GM20000 (cell line): ENCODE data around the gene AQP4.

Experiments used
- DNase-seq: peaks from one replicate; pipeline ENCODE4 v3.0.0; 2012; ENCODE audit warnings: low spot score
- TF ChIP-seq, protein P1 (sequence below): IDR thresholded peaks from 2 replicates; pipeline ENCODE4 v1.5.1; 2012; ENCODE audit warnings: mild to moderate bottlenecking, control low read depth; ENCODE audit errors: extremely low read depth, missing control alignments

The AQP4 gene

DNA sequence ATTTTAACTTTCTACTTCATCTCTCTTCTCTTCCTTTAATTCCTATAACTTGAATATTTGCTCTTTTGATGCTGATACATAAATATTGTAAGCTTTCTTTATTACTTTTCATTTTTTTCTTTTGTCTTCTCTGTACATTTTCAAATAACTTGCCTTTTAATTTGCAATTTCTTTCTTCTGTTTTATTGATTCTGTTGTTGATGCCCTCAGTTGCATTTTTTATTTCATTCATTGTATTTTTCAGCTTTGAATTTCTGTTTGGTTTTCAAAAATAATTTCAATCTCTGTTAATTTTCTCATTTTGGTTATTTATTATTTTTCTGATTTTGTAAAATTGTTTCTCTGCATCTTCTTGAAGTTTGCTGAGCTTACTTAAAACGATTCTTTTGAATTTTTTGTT is 47.0 kb downstream of the AQP4 start:
- DNase-seq = no peak
- TF ChIP-seq, protein P1, sequence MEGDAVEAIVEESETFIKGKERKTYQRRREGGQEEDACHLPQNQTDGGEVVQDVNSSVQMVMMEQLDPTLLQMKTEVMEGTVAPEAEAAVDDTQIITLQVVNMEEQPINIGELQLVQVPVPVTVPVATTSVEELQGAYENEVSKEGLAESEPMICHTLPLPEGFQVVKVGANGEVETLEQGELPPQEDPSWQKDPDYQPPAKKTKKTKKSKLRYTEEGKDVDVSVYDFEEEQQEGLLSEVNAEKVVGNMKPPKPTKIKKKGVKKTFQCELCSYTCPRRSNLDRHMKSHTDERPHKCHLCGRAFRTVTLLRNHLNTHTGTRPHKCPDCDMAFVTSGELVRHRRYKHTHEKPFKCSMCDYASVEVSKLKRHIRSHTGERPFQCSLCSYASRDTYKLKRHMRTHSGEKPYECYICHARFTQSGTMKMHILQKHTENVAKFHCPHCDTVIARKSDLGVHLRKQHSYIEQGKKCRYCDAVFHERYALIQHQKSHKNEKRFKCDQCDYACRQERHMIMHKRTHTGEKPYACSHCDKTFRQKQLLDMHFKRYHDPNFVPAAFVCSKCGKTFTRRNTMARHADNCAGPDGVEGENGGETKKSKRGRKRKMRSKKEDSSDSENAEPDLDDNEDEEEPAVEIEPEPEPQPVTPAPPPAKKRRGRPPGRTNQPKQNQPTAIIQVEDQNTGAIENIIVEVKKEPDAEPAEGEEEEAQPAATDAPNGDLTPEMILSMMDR = no peak

DNA sequence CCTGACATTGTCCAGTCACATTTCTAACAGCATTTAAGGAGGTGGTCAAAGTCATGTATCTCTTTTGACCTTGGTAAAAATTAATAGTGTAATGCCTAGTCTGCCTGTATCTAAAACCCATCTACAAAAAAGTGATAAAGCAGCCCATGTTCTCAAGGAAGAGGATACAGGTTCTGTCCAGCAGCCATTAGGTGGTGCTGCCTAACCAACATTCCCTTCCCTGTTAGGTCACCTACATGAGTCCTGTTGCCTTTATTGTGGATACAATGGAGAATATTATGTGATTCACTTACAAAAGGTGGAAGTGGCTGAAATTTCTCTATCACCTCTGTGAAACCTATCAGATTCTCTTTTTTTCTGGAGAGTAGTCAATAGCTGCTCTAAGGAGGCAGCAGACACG is 52.5 kb downstream of the AQP4 start:
- peak; percentile 22 for DNase-seq

DNA sequence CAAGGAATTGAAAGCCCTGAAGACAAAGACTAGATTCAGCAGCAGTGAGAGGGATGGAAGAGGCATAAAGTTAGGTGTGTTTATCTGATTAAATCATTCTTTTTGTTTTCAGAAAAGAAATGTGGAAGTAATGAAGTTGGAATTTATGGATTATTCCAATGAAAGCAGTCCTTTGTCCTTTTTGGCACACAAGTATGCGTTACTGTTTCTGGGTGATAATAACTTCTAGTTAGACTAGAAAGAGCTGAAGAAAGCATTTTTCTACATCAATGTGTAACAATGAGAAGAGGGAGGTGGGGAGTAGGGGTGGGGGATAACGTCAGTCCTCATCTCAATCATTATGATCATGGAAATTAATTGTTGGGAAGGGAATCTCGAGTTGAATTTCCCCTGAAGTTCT is 53.0 kb downstream of the AQP4 start:
- TF ChIP-seq, protein P1 = no peak
- no peak for DNase-seq

More for the DNA sequence above, 52.5 kb downstream of the AQP4 start:
- TF ChIP-seq, protein P1 = peak; percentile 19

DNA sequence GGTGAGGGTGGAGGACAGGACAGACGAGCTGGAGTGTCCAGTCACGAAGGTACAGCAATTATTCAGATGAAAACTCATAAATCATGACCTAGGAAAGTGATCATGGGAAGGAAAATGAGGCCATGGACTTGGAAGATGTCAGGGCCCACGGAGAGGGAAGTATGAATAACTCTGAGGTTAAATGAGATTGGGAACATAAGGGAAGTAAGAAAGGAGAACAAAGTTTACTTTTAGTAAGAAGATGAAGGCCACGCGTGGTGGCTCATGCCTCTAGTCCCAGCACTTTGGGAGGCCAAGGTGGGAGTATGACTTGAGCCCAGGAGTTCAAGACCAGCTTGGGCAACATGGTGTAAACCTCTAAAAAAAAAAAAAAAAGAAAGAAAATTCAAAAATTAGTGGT is 56.2 kb downstream of the AQP4 start:
- TF ChIP-seq, protein P1 = no peak
- no peak for DNase-seq

DNA sequence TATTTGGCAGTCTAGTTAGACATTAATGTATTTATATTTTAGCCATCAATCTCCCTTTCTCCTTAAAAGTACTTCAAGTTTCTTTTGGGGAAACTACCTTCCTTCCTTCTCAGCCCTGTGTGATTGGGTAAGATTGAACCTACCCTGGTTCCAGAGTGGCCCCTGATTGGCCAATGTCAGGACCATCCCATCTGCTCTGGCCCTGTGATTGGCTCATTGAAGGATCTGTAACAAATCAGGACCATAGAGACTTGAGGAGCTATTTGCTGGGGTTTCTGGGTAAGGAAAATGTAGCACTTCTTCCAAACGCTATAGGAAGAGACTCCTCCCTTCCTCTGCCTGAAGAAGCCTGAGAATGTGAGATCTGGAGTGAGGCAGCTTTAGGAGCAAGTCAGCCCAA is 59.3 kb downstream of the AQP4 start:
- DNase-seq = no peak
- TF ChIP-seq, protein P1 = no peak

DNA sequence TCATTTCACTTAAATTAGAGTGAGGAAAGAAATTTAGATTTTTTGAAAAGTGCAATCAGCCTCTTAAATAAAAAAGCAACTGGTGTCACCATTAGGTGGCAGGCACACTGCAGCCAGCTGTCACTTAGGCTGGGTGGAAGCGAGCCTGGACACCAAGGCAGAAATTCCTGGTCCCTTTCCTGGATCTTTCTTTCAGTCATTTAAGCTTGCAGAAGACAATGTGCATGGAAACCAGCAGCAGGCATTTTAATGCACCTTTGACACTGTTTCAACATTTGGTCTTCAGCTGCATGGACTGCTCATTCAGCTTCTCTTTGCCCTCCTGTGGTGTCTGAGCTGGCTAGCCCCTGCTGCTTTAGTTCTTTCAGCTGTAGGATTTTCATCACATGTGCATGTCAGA is 61.0 kb downstream of the AQP4 start:
- TF ChIP-seq, protein P1 = peak; percentile 13
- no peak for DNase-seq

DNA sequence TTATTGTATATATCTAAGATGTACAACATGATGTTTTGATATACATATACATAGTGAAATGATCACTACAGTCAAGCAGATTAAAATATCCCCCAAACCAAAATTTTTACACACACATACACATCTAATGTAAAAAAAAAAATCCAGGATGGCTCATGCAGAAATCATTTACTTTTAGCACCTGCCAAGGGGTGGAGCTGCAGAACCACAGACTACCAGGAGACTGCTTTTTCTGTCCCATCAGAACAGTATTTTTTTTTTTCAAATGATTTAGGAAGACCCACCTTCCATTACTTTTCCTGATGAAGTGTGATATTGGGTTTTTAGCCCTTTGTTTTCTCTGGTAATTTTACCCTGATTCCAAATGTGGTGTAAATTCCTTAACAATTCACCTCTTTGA is 61.9 kb downstream of the AQP4 start:
- DNase-seq = no peak
- TF ChIP-seq, protein P1 = no peak
